ENCODE measurements around the gene UNC13C.
A peak's percentile ranks its signal among the peaks of the same experiment; 100 is the strongest.

Gene UNC13C

DNA sequence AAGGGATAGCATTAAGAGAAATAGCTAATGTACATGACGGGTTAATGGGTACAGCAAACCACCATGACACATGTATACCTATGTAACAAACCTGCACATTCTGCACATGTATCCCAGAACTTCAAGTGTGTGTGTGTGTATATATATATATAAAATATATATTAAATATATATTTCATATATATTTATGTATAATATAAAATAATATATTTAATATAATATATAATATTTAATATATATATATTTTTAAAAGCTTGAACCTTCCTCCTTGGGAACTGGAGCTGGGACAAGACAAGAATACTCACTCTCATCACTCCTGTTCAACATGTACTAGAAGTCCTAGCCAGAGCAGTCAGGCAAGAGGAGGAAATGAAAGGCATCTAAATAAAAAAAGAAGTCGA lies 149.3 kb downstream of the UNC13C start:
- no peak for DNase-seq

DNA sequence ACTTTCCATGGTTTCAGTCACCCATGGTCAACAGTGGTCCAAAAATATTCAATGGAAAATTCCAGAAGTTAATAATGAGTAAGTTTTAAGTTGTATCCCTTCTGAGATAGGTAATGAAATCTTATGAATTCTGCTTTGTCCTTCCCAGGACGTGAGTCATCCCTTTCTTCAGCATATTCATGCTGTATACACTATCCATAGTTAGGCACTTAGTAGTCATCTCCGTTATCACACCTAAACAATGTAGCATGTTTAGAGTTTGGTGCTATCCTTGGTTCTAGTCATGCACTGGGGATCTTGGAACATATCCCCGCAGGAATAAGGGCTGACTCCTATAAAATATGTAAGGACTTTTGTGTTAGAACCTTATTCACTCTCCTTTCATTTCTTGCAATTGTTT lies 153.2 kb downstream of the UNC13C start:
- no peak for DNase-seq

DNA sequence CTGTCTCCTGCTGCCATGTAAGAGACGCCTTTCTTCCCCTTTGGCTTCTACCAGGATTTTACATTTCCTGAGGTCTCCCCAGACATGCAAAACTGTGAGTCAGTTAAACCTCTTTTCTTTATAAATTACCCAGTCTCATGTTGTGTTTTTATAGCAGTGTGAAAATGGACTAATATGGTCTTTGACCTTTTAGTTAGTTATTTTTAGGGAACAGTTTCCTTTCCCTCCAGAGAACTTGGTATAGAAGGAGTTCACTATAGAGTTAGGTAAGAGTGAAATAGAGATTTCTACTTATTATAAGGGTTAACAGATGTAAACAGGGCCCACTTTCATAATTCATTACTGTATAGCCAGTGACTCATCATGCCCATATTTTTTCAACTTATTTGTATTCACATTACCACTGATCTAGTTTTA lies 170.9 kb downstream of the UNC13C start:
- DNase-seq, result peak in 2 of 3 donors; percentile 3 to 5

DNA sequence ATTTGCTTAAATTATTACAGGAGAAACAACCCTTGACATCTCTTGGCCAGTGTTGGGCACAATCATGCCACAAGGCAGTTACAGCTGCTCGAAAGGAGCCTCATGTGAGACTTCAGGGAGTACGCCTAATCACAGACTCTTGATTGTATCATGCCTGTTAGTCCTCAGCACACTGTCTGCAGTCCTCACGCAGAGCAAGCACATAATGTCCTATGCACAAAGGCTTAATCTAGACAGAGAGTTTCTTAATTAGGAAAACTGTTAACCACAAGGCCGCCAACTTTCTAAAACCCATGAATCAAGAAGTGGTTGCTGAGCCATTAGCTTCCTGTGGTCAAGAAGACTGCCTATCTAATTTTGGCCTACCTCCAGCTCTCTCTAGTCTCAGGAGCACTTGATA lies 172.0 kb downstream of the UNC13C start:
- DNase-seq, result peak in 1 of 3 donors; percentile 62

DNA sequence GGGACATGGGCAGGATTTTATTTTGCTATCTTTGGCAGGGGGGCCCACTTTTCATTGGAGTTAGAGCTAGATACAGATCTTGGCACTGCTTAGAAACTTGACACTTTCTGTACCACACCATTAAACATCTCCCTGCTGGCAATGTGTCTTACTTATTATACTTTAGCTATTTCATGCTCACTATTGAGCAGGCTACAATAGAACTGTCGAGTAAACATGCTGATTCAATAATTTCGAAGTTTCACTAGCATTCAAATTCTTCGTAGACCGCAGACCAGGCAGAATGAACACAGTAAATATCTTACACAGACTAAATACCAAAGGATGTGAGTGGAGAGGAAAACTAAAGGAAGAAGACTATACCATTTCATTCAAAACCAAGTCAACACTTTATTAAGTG lies 180.8 kb downstream of the UNC13C start:
- no peak for DNase-seq

DNA sequence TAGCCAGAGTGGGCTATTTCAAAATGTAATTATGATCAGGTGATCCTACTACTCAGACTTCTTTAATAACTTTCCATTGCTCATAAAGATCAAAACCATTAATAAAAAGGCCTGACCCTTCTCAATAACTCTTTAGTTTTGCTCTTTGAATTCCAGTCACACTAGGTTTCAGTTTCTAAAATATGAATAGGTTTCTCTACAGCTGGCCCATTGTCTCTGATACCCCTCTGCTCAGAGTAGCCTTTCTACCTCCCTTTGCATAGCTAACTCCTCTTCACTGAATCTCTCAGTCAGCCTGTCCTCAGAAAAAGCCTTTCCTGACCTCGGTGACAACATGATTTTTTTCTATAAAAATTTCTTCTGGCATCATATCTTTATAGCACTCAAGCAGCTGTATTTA lies 209.1 kb downstream of the UNC13C start:
- DNase-seq, result no peak

DNA sequence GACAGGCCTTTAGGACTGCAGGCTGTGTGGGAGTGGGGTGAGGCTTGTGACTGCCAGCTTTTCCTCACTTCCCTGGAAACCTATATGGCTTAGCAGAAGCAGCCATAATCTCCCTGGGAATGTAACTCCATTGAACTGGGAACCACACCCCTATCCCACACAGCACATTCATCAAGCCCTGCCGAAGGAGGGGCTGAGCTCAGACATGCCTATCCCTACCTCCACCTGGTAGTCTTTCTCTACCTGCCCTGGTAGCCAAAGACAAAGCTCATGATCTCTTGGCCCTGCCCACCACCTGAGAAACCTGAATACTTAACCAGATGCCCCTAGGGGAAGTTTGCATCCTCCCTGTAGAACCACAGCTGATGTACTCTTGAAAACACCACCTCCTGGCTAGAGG lies 219.8 kb downstream of the UNC13C start:
- DNase-seq, result no peak

DNA sequence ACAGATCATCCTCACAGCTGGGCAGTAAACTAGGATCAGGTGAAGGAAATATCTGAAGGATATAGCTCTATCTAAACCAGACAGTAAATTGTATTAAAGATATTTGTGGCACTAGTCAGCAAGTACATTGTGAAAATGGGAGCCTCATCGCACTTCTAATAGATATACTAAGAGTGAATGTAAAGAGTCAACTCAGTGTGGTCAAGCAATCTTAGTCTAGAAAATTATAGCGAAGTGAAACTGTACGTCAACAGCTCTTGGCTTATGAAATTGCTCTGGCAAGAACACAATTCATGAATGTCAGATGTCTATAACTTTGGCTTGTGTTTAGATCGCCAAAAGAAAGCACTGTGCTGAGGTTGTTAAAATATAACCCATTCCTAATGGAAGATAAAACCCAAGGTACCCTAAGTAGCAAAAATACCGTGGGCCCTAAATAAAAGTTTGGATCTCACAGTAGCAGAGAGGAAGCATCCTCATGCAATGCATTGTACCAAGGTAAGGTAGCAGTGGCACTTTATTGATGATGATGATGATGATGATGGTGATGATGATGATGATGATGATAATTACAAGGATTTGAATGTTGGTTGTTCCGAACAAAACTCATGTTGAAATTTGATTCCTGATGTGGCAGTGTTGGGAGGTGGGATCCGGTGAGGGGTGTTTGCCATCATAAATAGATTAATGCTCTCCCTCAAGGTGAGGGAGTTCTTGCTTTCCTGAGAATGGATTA lies 228.5 kb downstream of the UNC13C start:
- no peak for DNase-seq

DNA sequence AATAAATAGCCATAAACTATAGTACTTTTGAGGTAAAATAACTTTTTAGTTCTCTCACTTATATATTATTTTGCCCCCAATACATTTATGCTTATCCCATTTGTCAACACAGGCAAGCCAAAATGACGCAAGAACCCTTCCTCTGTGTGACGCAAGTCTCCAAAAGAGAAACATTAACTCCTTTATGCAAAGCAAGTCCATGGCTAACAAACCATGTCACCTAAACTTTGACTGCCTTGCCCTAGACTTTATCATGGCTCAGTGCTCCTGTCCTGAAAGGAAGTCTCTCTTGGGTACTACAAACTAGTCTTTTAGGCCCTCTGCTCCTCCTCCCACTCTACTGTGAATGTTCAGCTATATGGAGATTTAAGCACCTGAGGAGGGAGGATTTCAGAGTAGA lies 230.5 kb downstream of the UNC13C start:
- DNase-seq, result peak in 2 of 3 donors; percentile 2 to 3

DNA sequence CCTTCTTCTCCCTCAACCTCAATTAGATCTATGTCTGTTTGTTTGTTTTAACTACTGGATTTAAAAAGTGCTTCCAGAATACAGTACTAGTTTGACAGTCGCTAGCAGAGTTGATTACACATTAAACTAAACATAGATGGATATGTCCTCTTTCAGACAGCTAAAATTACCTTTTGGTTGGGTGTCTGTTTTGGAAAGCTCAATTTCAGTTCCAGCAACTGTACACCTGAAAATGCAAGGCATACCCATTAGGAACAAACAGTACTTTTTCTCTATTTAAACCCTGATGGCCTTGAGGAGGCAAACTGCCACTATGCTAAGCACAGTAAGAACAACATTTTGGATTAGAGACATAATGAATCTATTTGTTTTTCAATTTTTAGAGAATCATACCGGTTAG lies 234.4 kb downstream of the UNC13C start:
- DNase-seq, result no peak

DNA sequence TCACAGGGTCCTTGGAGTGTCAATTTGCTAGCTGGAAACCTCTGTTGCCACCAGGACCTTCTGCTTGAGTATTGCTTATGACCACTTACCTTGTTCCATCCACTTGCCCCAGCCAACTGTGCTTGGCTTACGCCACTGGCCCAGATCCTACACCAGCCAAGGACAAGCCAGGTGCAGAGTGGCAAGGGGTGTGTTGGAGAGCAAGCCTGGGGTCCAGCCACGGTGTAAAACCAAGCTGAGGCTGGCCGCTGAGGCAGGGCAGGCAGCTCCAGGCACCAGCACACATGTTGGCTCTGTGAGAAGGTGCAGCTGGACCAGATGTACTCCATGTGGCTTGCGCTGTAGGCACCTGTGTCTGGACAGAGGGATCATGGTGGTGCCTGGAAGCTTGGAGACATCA lies 248.2 kb downstream of the UNC13C start:
- DNase-seq, result no peak

DNA sequence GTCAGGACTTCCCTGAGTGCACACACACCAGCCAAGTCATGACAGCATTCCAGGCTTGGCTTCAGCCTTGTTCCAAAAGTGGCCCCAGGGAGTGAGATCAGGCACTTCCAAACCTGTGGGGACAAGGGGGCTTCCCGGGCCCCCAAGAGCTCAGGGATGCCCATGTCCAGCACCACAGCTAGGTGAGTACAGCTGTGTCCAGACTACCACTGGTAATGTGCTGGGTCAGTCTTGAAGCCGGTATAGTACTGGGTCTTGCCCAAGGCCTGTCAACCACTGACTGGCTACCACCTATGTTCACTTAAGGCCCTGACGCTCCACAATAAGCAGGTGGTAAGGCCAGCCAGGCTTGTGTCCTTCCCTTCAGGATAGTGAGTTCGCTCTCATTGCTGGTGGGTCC lies 249.3 kb downstream of the UNC13C start:
- DNase-seq, result no peak

DNA sequence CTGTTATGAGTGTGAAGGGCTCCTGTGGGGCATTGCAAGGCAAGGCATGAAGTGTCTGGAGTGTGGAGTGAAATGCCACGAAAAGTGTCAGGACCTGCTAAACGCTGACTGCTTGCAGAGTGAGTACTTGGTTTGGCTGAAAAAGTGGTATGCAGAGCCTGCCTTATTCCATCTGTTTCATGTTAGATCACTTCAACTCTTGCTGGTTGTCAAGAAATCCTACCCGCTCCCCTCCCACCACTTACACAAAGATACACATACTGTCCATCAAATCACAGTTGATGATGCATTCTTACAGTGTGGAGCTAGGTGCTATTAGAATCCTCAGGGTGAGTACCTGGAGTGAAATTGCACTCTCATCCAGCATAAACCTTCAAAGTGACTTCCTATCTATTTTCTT lies 272.1 kb downstream of the UNC13C start:
- DNase-seq, result no peak

DNA sequence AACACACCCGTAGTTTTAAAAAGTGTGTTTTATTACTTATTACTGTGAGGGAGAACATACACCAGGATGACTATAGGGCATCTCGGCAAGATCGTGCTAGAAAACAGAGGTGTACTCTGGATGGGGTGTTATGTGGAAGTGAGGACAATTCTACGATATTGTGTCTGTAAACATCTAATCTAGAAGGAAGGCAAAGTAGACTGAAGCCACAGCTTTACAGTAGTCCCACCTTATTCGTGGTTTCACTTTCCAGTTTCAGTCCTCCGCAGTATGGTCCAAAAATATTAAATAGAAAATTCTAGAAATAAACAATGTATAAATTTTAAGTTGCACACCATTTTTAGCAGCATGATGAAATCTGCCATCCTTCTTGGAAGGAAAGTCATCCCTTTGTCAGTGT lies 277.9 kb downstream of the UNC13C start:
- no peak for DNase-seq

DNA sequence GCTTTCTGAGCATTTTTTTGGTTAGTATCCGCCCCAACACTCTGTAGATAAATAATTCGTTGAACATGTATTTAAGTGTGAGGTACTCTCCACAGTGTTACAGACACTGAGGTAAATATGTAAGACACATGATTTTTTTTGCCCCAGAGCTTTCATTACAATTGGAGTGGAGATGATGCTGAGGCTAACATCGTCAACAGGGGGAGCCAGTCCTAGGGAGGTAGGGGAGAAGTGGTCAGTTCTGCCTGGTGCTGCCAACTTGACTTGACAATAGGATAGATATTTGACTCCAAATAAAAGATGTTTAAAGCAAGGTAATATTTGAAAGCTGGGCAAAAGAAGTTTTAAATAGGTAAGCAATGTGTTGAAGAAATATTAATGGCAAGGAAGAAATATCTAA lies 295.7 kb downstream of the UNC13C start:
- peak in 2 of 3 donors; percentile 29 to 30 for DNase-seq

DNA sequence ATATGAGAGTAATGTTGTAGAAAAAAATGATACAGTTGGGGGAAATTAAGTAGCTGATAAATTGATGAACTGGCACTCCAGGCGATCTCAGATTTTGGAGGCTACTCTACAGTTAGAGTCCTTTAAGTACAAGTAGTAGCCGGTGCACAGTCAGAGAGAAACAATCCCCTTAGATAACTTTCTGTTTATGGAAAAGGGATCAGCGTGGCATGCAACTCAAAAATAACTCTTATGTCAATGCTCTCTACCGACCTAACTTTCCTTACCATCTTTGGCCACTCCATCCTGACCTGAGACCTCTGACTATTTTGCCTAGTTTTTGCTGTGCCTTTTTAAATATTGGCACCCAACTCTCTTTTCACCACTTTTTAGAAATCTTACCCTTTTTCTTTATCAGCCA lies 299.6 kb downstream of the UNC13C start:
- no peak for DNase-seq

DNA sequence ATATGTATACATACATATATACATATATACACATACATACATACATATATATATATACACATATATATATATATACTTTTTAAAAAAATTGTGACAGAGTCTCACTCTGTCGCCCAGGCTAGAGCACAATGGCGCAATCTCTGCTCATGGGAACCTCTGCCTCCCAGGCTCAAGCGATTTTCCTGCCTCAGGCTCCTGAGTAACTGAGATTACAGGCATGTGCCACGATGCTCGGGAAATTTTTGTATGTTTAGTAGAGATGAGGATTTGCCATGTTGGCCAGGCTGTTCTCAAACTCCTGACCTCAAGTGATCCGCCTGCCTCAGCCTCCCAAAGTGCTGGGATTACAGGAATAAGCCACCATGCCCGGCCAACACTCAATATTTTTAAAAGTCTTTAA lies 302.5 kb downstream of the UNC13C start:
- no peak for DNase-seq

DNA sequence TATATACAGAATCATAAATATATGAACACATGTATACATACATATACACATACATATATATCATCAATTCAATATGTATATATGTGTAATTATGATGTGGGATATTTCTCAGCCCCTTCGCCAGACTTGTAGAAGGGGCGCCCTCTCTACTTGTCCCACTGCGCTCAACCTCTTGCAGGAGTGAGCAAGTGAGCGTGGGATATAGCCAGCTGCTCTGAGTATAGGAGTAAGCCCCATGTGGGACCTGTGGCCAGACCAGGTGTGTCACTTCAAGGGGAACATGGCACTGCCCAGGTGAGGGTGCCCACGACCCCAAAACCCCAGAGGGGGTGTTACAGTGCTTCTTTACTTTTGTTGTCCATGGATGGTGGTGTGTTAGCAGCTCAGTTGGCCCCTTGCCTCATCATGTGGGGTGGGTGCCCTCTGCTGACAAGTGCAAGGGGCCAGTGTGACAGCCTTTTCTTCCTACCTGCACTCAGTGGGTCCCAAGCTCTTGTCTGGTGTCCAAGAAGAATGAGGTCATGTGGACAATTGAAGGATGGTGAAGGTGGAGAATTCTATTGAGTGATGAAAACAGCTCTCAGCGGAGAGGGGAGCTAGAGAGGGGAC lies 304.1 kb downstream of the UNC13C start:
- DNase-seq, result no peak

DNA sequence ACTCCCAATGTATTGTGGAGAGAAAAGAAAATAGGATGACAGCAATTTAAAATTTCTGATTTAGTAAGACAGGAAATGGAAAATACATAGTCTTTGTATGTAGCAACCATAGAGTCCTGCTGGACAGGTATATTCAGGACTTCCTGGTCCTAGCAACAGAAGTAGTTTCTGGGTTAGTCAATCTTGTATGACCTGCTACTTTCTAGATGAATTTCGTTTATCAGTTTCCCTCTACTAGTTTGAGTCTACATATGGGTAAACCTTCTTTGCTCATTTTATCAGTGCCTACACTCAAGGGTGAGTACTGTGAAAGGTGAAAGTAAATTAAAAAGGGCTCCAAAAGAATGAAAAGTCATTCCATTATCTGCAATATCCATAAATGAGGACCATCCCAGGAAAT lies 309.8 kb downstream of the UNC13C start:
- no peak for DNase-seq

DNA sequence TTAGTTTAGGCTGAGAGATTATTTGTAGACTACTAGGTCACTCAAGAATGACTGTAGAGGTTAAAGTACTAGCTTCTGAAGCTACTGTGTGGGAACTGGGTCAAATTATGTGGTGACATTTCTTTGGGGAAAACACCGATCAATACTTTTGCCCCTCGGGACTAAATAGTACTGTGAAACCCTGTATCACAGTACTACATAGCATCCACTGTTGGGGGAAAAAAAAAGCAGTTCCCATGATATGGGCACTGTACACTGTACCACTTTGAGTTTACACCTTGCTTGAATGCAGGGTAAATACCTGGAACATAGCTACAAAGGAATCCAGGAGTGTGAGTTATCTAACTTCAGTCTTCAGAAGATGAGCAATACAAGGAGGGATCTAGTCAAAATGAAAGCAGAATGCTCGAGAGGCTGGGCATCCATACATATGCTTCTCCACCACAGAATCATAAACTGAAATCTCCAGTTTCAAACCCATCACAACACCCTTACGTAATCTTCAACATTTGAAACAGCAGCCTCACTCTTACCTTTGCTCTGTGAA lies 311.4 kb downstream of the UNC13C start:
- no peak for DNase-seq

DNA sequence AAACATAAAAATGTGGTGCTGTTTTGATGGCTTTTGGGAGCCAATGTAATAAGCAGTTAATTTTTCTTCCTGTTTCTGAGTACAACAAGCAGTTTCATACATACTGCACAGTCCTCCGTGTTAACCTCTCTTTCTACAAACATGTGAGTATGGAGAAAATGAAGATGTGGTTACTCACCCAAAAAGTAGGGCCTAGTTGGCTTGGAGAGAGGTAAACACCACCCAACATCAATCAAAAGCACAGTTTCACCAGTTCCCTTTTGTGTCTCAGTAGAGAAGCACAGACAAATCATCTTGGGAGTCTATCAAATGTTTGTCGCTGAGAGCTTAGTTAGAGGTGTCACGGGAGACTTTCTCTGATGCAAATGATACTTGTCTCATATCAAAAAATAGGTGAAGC lies 320.2 kb downstream of the UNC13C start:
- DNase-seq, result no peak

DNA sequence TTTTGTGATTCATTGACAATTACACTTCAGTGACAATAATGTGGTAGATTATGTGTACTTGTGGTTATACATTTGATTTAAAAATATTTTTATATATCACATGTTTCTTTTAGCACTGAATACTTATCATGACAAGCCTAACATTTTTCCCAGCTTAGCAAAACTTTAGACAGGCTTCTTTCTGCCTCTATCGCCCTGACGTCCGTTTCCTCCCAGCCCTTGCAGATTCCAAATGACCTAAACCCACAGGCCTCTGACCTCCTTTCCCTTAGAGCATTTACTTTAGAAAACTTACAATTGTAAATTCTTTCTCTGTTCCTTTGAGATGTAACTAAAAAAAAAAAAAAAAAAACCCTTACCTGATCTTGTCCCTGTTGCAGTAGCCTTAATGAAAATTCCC lies 326.1 kb downstream of the UNC13C start:
- DNase-seq, result no peak

DNA sequence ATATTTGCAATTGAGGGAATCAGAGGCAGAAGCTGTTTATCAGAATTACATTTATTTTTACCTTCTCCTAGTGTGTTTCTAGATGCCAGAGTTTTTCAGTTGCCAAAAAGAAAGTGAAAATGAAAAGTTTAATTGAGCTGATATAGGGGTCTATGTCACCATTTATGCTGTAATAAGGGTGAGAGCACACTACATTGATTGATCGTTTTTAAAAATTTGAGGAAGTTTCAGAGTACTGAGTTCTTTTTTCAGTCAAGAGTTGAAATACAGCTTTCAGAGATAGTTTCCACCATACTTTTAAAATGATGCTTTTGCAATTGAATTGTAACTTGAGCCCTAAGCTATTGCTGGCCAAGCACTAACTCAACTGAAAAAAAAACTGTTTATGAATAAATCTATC lies 326.9 kb downstream of the UNC13C start:
- DNase-seq, result no peak

DNA sequence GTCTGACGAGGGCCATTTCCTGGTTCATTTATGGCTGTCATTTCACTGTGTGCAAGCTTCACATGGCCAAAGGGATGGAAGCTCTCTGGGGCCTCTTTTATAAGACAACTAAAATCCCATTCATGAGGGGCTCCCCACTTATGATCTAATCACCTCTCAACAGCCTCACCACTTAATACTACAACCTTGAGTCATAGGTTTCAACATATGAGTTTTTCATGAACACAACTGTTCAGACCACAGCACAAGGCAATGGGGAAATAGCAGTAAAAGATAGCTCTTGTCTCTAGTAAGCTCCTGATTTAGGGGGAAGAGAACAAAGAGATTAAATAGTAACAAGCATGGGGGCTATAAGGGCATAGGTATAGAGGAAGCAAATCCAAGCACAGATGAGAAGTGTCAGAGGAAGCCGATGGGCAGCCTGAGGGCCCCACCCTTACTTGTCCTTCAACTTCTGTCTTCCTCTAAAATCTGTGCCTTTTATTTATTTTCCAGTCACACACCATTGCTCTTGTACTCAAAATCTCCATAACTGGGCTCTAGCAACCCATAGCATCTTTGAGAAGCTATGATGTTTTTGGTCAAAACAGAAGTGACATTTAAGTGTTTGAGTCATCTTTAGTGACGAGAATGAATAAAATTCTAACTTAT lies 329.1 kb downstream of the UNC13C start:
- DNase-seq, result no peak
